ENCODE data around the gene PER1. TPM values are rescaled to one million over a fixed set of nuclear protein-coding genes. Genes with fewer than 3 reads are reported as not detected.

Gene PER1
- total and polyA plus RNA-seq, 2 of the 13 experiments (the other 11 are each of a cell fraction or from before 2014, with no cell fraction given): 2.6 to 3.6 TPM

DNA sequence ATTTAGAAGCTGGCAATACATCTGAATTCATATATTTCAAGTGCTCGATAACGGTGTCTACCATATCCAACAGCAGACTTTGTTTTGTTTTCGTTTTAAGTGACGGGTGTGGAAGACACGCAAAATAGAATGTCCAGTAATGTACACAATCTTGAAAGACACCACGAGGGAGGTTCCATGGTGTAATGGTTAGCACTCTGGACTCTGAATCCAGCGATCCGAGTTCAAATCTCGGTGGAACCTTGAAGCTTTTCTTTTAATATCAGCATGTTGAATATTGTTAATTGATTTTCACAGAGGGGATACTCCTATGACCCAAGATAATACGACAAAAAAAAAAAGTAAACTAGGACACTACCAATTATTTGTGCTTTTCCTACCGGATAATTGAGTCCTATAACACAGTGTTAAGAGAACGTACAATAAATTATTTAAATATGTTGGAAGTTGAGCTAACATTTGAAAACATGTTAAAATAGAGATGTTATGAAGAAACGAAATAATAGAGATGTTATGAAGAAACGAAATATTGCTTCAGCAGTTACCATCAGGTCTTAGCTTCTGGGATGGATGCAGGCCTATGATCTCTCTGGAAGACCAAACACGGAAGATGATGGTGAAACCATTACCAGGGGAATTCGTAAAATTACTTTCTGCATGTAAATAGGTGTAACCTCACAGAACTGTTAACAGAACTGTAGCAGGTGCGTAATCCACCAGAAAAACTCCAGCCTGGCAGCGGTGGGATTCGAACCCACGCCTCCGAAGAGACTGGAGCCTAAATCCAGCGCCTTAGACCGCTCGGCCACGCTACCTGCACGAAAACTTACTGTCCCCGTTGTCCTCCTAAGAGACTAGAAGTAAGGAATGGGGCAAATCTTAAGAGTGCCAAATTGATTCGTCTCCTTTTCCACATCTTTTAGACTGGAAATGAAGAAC is 32.4 kb downstream of the PER1 start (continued):
- TF ChIP-seq TSC22D2 (CRISPR knock-in tag; IDR thresholded peaks at IDR 0.05; ENCODE audit: borderline replicate concordance): 0 out of 2 replicates have a peak, but pooled peaks have one; percentile 26
- TF ChIP-seq NR2F2 (IDR thresholded peaks at IDR 0.05; ENCODE audit: borderline replicate concordance, low read depth): peak; percentile 50; the same call in 1 of the 2 replicates
- TF ChIP-seq, protein P1, sequence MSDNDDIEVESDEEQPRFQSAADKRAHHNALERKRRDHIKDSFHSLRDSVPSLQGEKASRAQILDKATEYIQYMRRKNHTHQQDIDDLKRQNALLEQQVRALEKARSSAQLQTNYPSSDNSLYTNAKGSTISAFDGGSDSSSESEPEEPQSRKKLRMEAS (IDR thresholded peaks at IDR 0.05): peak; percentile 34
- TF ChIP-seq PHF20 (CRISPR knock-in tag; IDR thresholded peaks at IDR 0.05): no peak
- peak; percentile 34; the same call in 1 of the 2 replicates for TF ChIP-seq ZNF574 (CRISPR knock-in tag; IDR thresholded peaks at IDR 0.05)
- TF ChIP-seq ATF3 (CRISPR knock-in tag; IDR thresholded peaks at IDR 0.05): peak; percentile 21; the same call in 1 of the 2 replicates
- TF ChIP-seq YY1 (IDR thresholded peaks at IDR 0.05; ENCODE audit: insufficient read depth, insufficient replicate concordance, low read depth, low read length): peak; percentile 25
- TF ChIP-seq KLF16 (CRISPR knock-in tag; IDR thresholded peaks at IDR 0.05): peak in 1 of 2 experiments; percentile 29; a peak in 1 of 4 replicates
- peak; percentile 31 for TF ChIP-seq ZNF605 (CRISPR knock-in tag; IDR thresholded peaks at IDR 0.05)
- TF ChIP-seq, protein P2, sequence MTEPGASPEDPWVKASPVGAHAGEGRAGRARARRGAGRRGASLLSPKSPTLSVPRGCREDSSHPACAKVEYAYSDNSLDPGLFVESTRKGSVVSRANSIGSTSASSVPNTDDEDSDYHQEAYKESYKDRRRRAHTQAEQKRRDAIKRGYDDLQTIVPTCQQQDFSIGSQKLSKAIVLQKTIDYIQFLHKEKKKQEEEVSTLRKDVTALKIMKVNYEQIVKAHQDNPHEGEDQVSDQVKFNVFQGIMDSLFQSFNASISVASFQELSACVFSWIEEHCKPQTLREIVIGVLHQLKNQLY (CRISPR knock-in tag; IDR thresholded peaks at IDR 0.05): 0 out of 2 replicates have a peak, but pooled peaks have one; percentile 22
- TF ChIP-seq FOXA3 (CRISPR knock-in tag; IDR thresholded peaks at IDR 0.05): peak; percentile 68
- no peak for TF ChIP-seq ZNF674 (CRISPR knock-in tag; IDR thresholded peaks at IDR 0.05; ENCODE audit: low read depth)
- TF ChIP-seq, protein P3, sequence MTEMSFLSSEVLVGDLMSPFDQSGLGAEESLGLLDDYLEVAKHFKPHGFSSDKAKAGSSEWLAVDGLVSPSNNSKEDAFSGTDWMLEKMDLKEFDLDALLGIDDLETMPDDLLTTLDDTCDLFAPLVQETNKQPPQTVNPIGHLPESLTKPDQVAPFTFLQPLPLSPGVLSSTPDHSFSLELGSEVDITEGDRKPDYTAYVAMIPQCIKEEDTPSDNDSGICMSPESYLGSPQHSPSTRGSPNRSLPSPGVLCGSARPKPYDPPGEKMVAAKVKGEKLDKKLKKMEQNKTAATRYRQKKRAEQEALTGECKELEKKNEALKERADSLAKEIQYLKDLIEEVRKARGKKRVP (CRISPR knock-in tag; IDR thresholded peaks at IDR 0.05): peak in 1 of 2 experiments; percentile 35; a peak in 1 of 4 replicates
- no peak for TF ChIP-seq CCAR2 (optimal IDR thresholded peaks at IDR 0.05; ENCODE audit: low read depth, low read length)
- TF ChIP-seq PHF8 (CRISPR knock-in tag; IDR thresholded peaks at IDR 0.05): peak; percentile 28; the same call in 1 of the 2 replicates
- peak; percentile 62; the same call in 1 of the 2 replicates for TF ChIP-seq CBX5 (CRISPR knock-in tag; IDR thresholded peaks at IDR 0.05; ENCODE audit: borderline replicate concordance)
- TF ChIP-seq POGZ (CRISPR knock-in tag; IDR thresholded peaks at IDR 0.05): no peak
- TF ChIP-seq ZNF644 (CRISPR knock-in tag; IDR thresholded peaks at IDR 0.05; ENCODE audit: low read depth): 0 out of 2 replicates have a peak, but pooled peaks have one; percentile 31
- TF ChIP-seq ISL2 (CRISPR knock-in tag; IDR thresholded peaks at IDR 0.05): peak; percentile 42
- no peak for TF ChIP-seq ZNF562 (CRISPR knock-in tag; IDR thresholded peaks at IDR 0.05; ENCODE audit: borderline replicate concordance)
- no peak for TF ChIP-seq ZNF530 (CRISPR knock-in tag; IDR thresholded peaks at IDR 0.05; ENCODE audit: low read depth)
- 0 out of 2 replicates have a peak, but pooled peaks have one; percentile 53 for TF ChIP-seq ZNF317 (CRISPR knock-in tag; IDR thresholded peaks at IDR 0.05)
- 0 out of 2 replicates have a peak, but pooled peaks have one; percentile 13 for TF ChIP-seq YEATS2 (CRISPR knock-in tag; IDR thresholded peaks at IDR 0.05; ENCODE audit: borderline replicate concordance)
- peak; percentile 21; the same call in 1 of the 2 replicates for TF ChIP-seq ZFX (CRISPR knock-in tag; IDR thresholded peaks at IDR 0.05; ENCODE audit: low read depth)
- TF ChIP-seq ZNF331 (CRISPR knock-in tag; IDR thresholded peaks at IDR 0.05): peak; percentile 86

All from HepG2 (cell line).